OCI-LY7 (cell line): Measurements from ENCODE around the gene HRH1. TPM values are rescaled to one million over a fixed set of nuclear protein-coding genes. Genes with fewer than 3 reads are reported as not detected.

Experiments used
- BruUV-seq: library from RNA; stranded (reverse); fragments of 400-500 nt; replicated peaks from 2 replicates; lab custom pipeline; 2021; lab: Mats Ljungman, UMichigan
- CTCF ChIA-PET: fragments of 300-600 bp; sonication (Branson Sonifier 250); formaldehyde crosslinking; loops from one replicate; lab custom pipeline; 2022; ENCODE audit warnings: antibody characterized with exemption; ENCODE audit not compliant: unreplicated experiment; lab: Charles Lee
- POLR2A ChIA-PET: fragments of 300-600 bp; sonication (Branson Sonifier 250); formaldehyde crosslinking; loops from one replicate; lab custom pipeline; 2022; ENCODE audit warnings: antibody characterized with exemption; lab: Charles Lee
- DNase-seq: peaks from one replicate; pipeline ENCODE4 v3.0.0-alpha.2; 2015; ENCODE audit warnings: low spot score
- H2AFZ ChIP-seq: fragments of 200-600 bp; sonication (generic), shearing (Covaris generic); 2 replicates; pipeline ENCODE4 v1.6.1; 2014; ENCODE audit warnings: mild to moderate bottlenecking, antibody characterized with exemption, low read length, moderate library complexity
- H3K27ac ChIP-seq: fragments of 200-600 bp; sonication (generic); 2 replicates; pipeline ENCODE4 v1.5.1; 2014; ENCODE audit warnings: mixed run types, low read depth, mild to moderate bottlenecking, moderate library complexity, low read length, inconsistent platforms; ENCODE audit not compliant: poor library complexity, severe bottlenecking
- H3K36me3 ChIP-seq: fragments of 200-600 bp; sonication (generic); 2 replicates; pipeline ENCODE4 v1.6.1; 2014; ENCODE audit warnings: mild to moderate bottlenecking, antibody characterized with exemption, low read length, moderate library complexity, mixed read lengths; ENCODE audit not compliant: insufficient read depth
- H3K4me1 ChIP-seq: fragments of 200-600 bp; sonication (generic); 2 replicates; pipeline ENCODE4 v1.5.1; 2014; ENCODE audit warnings: mild to moderate bottlenecking, low read length; ENCODE audit not compliant: insufficient read depth, poor library complexity, severe bottlenecking
- H3K4me2 ChIP-seq: fragments of 200-600 bp; sonication (generic); 2 replicates; pipeline ENCODE4 v1.6.1; 2014; ENCODE audit warnings: mild to moderate bottlenecking, low read length
- H3K4me3 ChIP-seq: fragments of 200-600 bp; sonication (generic); 2 replicates; pipeline ENCODE4 v1.5.1; 2014; ENCODE audit warnings: mild to moderate bottlenecking, low read depth, low read length; ENCODE audit not compliant: poor library complexity, severe bottlenecking
- H3K79me2 ChIP-seq: fragments of 200-600 bp; sonication (generic); 2 replicates; pipeline ENCODE4 v1.6.1; 2016; ENCODE audit warnings: low read depth, mild to moderate bottlenecking, low read length, moderate library complexity, mixed read lengths; ENCODE audit not compliant: insufficient read depth
- H3K9me2 ChIP-seq: fragments of 200-600 bp; sonication (generic); 2 replicates; pipeline ENCODE4 v1.6.1; 2016; ENCODE audit warnings: mild to moderate bottlenecking, low read length, mixed read lengths; ENCODE audit not compliant: insufficient read depth
- H3K9me3 ChIP-seq: fragments of 200-600 bp; sonication (generic); 2 replicates; pipeline ENCODE4 v1.6.1; 2014; ENCODE audit warnings: mild to moderate bottlenecking, mixed run types, low read length, mixed read lengths
- H4K20me1 ChIP-seq: fragments of 200-600 bp; sonication (generic); 2 replicates; pipeline ENCODE4 v1.6.1; 2014; ENCODE audit warnings: mild to moderate bottlenecking, antibody characterized with exemption, low read length, moderate library complexity, mixed read lengths; ENCODE audit not compliant: insufficient read depth
- EZH2phosphoT487 ChIP-seq: fragments of 200-600 bp; sonication (generic); IDR thresholded peaks from 2 replicates; pipeline ENCODE4 v1.6.1; 2018; ENCODE audit warnings: low read depth, borderline replicate concordance, mild to moderate bottlenecking, mixed run types, antibody characterized with exemption, low read length, moderate library complexity, mixed read lengths
- intact Hi-C: fragments of 100-400 bp; cut with micrococcal nuclease; formaldehyde crosslinking; loops from one replicate; pipeline ENCODE4 v1.10.0; 2022; ENCODE audit not compliant: unreplicated experiment
- total RNA-seq, 2 experiments: library from RNA; depleted of rRNA in 1 of 2; stranded (reverse); fragments of >200 nt in 1 of 2; shearing (Covaris generic) in 1 of 2; gene quantifications; 2 replicates each; pipeline ENCODE4 v1.2.3, GENCODE V29; 2014 to 2022
- TF ChIP-seq, protein P1 (sequence below): fragments of 200-600 bp; sonication (generic); conservative IDR thresholded peaks from 2 replicates; pipeline ENCODE4 v1.5.1; 2014; ENCODE audit warnings: mild to moderate bottlenecking, antibody characterized with exemption, low read length, moderate library complexity, mixed read lengths

Gene HRH1
- total RNA-seq, 2 experiments from 2014 or later = not detected

DNA sequence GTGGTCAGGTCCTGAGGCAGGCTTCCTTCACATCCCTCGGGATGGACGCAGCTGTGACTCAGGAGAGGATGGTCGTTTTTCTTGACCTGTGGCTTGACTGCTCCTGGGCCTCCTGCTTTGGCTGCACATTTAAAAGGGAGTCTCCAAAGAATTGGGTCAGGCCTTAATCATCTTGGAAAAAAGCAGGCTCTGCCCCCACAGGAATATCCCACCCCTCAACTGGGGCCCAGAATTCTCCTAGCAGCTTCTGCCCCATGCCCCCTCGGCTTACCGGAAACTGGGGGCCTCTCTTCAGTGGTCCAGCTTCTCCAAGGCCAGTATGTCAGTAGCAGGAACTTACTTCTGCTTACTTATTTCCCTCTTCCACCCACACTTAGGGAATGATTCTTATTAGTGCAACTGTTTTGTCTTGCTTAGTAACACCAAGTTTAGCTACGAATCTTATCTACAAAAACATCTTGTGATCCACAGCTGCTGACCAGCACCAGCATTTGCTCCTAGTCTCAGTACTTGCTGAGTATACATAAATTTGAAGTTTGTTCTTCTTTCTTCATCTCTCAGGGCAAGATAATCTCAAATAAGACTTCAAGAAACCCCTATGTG lies 153.6 kb downstream of the HRH1 start:
- POLR2A ChIA-PET = no interaction called here
- Histone ChIP-seq H3K36me3 (peaks cover 48% of the 10 kb centered on the region), H2AFZ (no peak overlapping the region), H3K4me3 (no peak overlapping the region), H3K9me3 (no peaks in the 10 kb centered on the region), H3K79me2 (no peaks in the 10 kb centered on the region), H3K27ac (no peak overlapping the region), H3K9me2 (no peaks in the 10 kb centered on the region), H3K4me2 (no peak overlapping the region), H3K4me1 (no peaks in the 10 kb centered on the region), H4K20me1 (no peaks in the 10 kb centered on the region; the same call in 1 of the 2 replicates)
- no peak for DNase-seq
- intact Hi-C loops = no loop called here
- CTCF ChIA-PET = no interaction called here
- TF ChIP-seq, protein P1, sequence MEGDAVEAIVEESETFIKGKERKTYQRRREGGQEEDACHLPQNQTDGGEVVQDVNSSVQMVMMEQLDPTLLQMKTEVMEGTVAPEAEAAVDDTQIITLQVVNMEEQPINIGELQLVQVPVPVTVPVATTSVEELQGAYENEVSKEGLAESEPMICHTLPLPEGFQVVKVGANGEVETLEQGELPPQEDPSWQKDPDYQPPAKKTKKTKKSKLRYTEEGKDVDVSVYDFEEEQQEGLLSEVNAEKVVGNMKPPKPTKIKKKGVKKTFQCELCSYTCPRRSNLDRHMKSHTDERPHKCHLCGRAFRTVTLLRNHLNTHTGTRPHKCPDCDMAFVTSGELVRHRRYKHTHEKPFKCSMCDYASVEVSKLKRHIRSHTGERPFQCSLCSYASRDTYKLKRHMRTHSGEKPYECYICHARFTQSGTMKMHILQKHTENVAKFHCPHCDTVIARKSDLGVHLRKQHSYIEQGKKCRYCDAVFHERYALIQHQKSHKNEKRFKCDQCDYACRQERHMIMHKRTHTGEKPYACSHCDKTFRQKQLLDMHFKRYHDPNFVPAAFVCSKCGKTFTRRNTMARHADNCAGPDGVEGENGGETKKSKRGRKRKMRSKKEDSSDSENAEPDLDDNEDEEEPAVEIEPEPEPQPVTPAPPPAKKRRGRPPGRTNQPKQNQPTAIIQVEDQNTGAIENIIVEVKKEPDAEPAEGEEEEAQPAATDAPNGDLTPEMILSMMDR = no peak
- no peak for TF ChIP-seq EZH2phosphoT487
- BruUV-seq = no TSS peak

DNA sequence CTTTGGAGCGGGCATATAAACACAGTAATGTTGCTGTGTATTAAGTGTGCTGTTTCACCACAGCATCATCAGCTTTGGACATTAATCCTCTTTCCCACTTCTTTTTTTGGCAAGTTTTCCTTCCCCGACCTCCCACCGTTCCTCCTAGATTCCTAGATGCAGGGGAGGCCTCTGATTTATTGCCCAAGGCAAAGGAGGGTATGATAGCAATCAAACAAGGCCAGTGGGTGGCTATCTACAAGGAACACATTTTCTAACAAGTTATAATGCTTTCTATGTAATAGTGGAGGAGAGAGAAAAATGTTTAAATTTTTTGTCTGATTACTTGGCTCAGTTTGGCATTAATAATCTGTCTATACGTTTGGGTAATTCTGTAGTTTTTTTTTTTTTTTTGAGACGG lies 156.0 kb downstream of the HRH1 start:
- DNase-seq = no peak
- H4K20me1 ChIP-seq = no peaks in the 10 kb centered on the region; the same call in 1 of the 2 replicates
- peaks cover 46% of the 10 kb centered on the region for H3K36me3 ChIP-seq
- no peak overlapping the region for H2AFZ ChIP-seq
- H3K4me3 ChIP-seq = no peak overlapping the region
- CTCF ChIA-PET = no interaction called here
- intact Hi-C loops = no loop called here
- H3K4me1 ChIP-seq = no peaks in the 10 kb centered on the region
- POLR2A ChIA-PET = no interaction called here
- H3K79me2 ChIP-seq = no peaks in the 10 kb centered on the region
- no peak overlapping the region for H3K4me2 ChIP-seq
- BruUV-seq = no TSS peak
- H3K9me2 ChIP-seq = no peaks in the 10 kb centered on the region
- TF ChIP-seq, protein P1 = no peak
- TF ChIP-seq EZH2phosphoT487 = no peak
- H3K27ac ChIP-seq = no peak overlapping the region
- H3K9me3 ChIP-seq = no peaks in the 10 kb centered on the region

DNA sequence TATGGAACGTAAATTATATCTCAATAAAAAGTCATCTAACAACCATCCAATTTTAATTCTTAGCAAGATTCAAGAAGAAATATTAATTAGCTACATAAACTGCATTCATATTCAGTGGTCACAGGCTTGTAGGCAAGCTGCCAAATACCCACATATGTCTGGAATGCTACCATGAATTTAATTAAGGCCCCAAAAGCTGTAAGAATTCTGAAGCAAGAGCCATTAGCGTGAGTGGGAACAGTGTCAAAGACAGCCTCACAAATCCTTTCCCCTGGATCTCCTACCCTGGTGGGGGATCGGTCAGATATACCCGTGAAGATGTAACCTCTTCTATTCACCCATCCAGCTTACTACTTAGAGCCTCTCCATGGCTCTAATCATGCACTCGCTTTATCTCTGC lies 157.9 kb downstream of the HRH1 start:
- no peaks in the 10 kb centered on the region for H3K79me2 ChIP-seq
- H3K36me3 ChIP-seq = peaks cover 57% of the 10 kb centered on the region
- no peaks in the 10 kb centered on the region for H3K9me3 ChIP-seq
- ChIA-PET POLR2A (interaction anchor here (0.6 kb wide), 1 partner anchor 41 kb away, joined by 4 read pairs; no protein-coding TSS in a partner anchor), CTCF (no interaction called here)
- BruUV-seq = no TSS peak
- no peak overlapping the region for H3K27ac ChIP-seq
- TF ChIP-seq, protein P1 = no peak
- TF ChIP-seq EZH2phosphoT487 = no peak
- no peak overlapping the region for H3K4me3 ChIP-seq
- no peak overlapping the region for H3K4me2 ChIP-seq
- H3K4me1 ChIP-seq = no peaks in the 10 kb centered on the region
- H4K20me1 ChIP-seq = no peaks in the 10 kb centered on the region
- H3K9me2 ChIP-seq = no peaks in the 10 kb centered on the region
- no peak for DNase-seq
- intact Hi-C loops = no loop called here
- no peak overlapping the region for H2AFZ ChIP-seq
